ENCODE measurements around the gene FAF2.

GRCh38 chr5:176491101-176491502 is 42.9 kb downstream of the FAF2 start:
- TF ChIP-seq CTCF (IDR thresholded peaks at IDR 0.05): no peak
- no peak for TF ChIP-seq EZH2phosphoT487 (IDR thresholded peaks at IDR 0.05)
- no peak for TF ChIP-seq EZH2 (IDR thresholded peaks at IDR 0.05)

Data from neural progenitor cell (in vitro differentiated cells).